ENCODE data around the gene CTNNA3. TPM values are rescaled to one million over a fixed set of nuclear protein-coding genes. Genes with fewer than 3 reads are reported as not detected.

The CTNNA3 gene
- total RNA-seq, 6 experiments from 2014 or later: 0.19 to 3.6 (median 1.2) TPM

DNA sequence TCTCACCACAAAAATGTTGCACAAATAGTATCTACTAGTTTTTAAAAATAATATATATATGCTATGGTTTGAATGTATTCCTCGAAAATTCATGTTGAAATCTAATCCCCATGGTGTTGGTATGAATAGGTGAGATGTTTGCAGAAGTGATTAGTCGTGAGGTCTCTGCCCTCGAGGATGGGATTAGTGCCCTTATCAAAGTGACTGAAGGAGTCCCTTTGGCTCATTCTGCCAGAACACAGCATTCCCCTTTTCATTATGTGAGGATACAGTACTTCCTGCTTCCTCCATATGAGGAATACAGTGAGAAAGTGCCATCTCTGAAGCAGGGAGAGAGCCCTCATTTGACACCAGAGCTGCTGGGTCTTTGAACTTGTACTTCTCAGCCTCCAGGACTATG lies 1547.7 kb downstream of the CTNNA3 start:
- no peaks in the 10 kb centered on the region for H3K36me3 ChIP-seq
- WGBS (ENCODE audit: insufficient coverage, low coverage, low lambda C conversion rate, missing lambda C conversion rate): 70% methylated on average over 3 of the region's 3 CpGs
- no peaks in the 10 kb centered on the region for H3K4me1 ChIP-seq
- H3K27ac ChIP-seq: no peak overlapping the region
- DNase-seq: no peak
- no peaks in the 10 kb centered on the region for H3K9me3 ChIP-seq
- intact Hi-C loops (cut with DNase I): no loop called here
- H3K4me3 ChIP-seq: no peak overlapping the region
- no peak for ATAC-seq
- H3K27me3 ChIP-seq: no peaks in the 10 kb centered on the region
- TF ChIP-seq, protein P1, sequence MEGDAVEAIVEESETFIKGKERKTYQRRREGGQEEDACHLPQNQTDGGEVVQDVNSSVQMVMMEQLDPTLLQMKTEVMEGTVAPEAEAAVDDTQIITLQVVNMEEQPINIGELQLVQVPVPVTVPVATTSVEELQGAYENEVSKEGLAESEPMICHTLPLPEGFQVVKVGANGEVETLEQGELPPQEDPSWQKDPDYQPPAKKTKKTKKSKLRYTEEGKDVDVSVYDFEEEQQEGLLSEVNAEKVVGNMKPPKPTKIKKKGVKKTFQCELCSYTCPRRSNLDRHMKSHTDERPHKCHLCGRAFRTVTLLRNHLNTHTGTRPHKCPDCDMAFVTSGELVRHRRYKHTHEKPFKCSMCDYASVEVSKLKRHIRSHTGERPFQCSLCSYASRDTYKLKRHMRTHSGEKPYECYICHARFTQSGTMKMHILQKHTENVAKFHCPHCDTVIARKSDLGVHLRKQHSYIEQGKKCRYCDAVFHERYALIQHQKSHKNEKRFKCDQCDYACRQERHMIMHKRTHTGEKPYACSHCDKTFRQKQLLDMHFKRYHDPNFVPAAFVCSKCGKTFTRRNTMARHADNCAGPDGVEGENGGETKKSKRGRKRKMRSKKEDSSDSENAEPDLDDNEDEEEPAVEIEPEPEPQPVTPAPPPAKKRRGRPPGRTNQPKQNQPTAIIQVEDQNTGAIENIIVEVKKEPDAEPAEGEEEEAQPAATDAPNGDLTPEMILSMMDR (IDR thresholded peaks at IDR 0.05): no peak
- no peak for TF ChIP-seq POLR2A (IDR thresholded peaks at IDR 0.05)

DNA sequence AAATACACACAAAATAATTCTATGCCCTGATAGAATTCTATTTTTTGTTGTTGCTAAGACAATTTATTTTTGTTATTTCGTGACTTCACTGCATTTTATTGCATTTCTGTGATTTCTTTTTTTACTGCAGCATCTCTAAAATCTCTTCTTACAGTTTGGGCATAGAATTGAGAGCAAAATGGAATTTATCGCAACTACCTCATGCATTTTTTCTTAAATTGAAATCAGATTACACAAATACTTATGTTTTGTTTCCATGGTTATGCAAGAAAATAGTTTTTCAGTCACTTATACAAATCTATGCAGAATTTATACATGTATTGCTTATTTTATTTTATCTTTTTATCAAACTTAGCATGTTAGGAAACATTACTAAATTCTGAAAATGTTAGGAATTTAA lies 1552.0 kb downstream of the CTNNA3 start:
- 70% methylated on average over 2 of the region's 2 CpGs for WGBS (ENCODE audit: insufficient coverage, low coverage, low lambda C conversion rate, missing lambda C conversion rate)

DNA sequence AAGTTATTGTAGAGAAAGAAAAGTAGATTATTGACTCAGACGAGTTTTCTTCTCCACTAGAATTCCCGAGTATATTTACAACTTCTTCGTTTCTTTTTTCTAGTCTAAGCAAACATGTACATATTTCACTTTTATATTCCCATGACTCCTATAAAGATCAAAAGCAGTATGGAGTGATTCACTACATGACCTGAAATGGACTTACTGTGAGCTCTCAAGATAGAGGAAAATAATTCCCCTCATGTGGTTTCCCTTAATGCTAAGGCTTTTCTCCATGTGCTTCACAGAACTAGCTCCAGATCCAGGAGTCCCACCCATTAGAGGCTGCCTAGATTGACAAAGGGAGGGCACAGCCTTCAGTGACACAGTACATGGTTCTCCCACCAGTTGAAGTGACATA lies 1593.2 kb downstream of the CTNNA3 start:
- no peaks in the 10 kb centered on the region for H3K27me3 ChIP-seq
- H3K4me3 ChIP-seq: no peak overlapping the region
- 88% methylated on average over 3 of the region's 3 CpGs for WGBS (ENCODE audit: insufficient coverage, low coverage, low lambda C conversion rate, missing lambda C conversion rate)
- TF ChIP-seq, protein P1 (IDR thresholded peaks at IDR 0.05): no peak
- no peak for TF ChIP-seq POLR2A (IDR thresholded peaks at IDR 0.05)
- ATAC-seq (no peak), DNase-seq (no peak)
- no peaks in the 10 kb centered on the region for H3K9me3 ChIP-seq
- intact Hi-C loops (cut with DNase I): no loop called here
- no peaks in the 10 kb centered on the region for H3K4me1 ChIP-seq
- no peaks in the 10 kb centered on the region for H3K36me3 ChIP-seq
- H3K27ac ChIP-seq: no peak overlapping the region

More for the DNA sequence above, 1552.0 kb downstream of the CTNNA3 start:
- no peaks in the 10 kb centered on the region for H3K9me3 ChIP-seq
- no peaks in the 10 kb centered on the region for H3K27me3 ChIP-seq
- H3K4me1 ChIP-seq: no peaks in the 10 kb centered on the region
- no peak overlapping the region for H3K4me3 ChIP-seq
- no peak for DNase-seq
- no peak for ATAC-seq
- H3K27ac ChIP-seq: no peak overlapping the region
- TF ChIP-seq, protein P1 (IDR thresholded peaks at IDR 0.05): no peak
- TF ChIP-seq POLR2A (IDR thresholded peaks at IDR 0.05): no peak
- intact Hi-C loops (cut with DNase I): no loop called here
- no peaks in the 10 kb centered on the region for H3K36me3 ChIP-seq

DNA sequence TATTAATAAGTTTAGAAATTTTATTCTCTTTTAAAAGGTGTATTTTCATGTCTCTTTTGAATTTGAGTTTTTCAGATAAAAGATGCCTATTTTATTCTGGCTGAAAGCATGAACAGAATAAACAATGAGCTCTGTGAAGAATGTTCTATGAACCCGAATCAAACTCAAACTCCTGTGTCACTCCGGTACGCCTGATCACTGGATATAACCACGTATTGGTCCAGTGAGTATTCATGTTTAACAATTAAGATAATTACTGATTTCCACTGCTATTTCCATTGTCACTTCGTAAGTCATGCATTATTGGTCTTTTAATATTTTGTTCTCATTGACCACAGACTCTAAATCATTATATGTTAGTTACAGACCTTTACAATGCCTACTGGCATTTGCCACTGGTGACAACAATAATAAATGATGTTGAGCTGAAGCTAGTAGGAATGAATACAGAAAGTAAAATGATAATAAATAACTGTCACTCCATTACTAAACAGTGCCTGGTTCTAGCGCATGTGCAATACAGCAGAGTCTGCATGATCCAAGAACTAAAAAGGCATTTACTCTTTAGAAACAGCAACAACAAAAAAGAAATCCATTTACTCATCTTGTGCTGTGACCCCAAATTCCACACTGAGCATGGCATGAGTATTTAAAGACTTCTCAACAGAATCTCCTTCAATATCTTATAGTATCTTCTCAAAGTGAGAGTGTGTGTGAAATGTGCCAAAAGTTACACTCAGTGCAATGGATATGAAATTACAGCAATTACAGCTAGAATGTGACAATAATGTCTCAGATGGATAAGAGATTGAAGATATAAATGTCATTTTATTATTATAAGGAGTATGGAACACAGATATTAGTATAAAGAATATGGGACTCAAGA lies 1597.2 kb downstream of the CTNNA3 start:
- 78% methylated on average over 6 of the region's 6 CpGs for WGBS (ENCODE audit: insufficient coverage, low coverage, low lambda C conversion rate, missing lambda C conversion rate)
- Histone ChIP-seq H3K4me3 (no peak overlapping the region), H3K9me3 (no peaks in the 10 kb centered on the region), H3K27ac (no peak overlapping the region), H3K36me3 (no peaks in the 10 kb centered on the region), H3K27me3 (no peaks in the 10 kb centered on the region), H3K4me1 (no peaks in the 10 kb centered on the region)
- intact Hi-C loops (cut with DNase I): no loop called here
- TF ChIP-seq, protein P1 (IDR thresholded peaks at IDR 0.05): no peak
- no peak for TF ChIP-seq POLR2A (IDR thresholded peaks at IDR 0.05)
- DNase-seq: no peak
- ATAC-seq: no peak

All from right lobe of liver (tissue), 6 donors.